Frontal cortex (tissue), 4 donors: ENCODE results near the gene VASN. TPM values are rescaled to one million over a fixed set of nuclear protein-coding genes. Genes with fewer than 3 reads are reported as not detected.
A peak's percentile ranks its signal among the peaks of the same experiment; 100 is the strongest.
"Not testable (repeated sequence)": the region's sequence is repeated elsewhere in the genome, so short reads cannot be mapped to it uniquely, and the experiment has no call there.

ENCODE experiments used
- DNase-seq, 2 donors: peaks; one replicate each; pipeline ENCODE4 v3.0.0; 2012; ENCODE audit warnings: low spot score in 2 of 2
- FAIRE-seq: peaks from 2 replicates; lab custom pipeline; 2012; peaks lifted over from hg19 to GRCh38; lab: Jason Lieb, UNC
- total RNA-seq: library from RNA; depleted of rRNA; stranded (reverse); fragments of >200 nt; gene quantifications from one replicate; pipeline ENCODE4 v1.2.3, GENCODE V29; 2014
- donor health status: control.
- donor health status: control.
- donor health status: control.

VASN gene
- 1.6 TPM for total RNA-seq

- FAIRE-seq = no peak
- peak; percentile 90 to 98 for DNase-seq
These were observed at the start of gene VASN for GRCh38 chr16:4371357-4372000. VASN (plus strand) TSS chr16:4371848; CDS start chr16:4380878, 9,030 bp downstream.

DNA sequence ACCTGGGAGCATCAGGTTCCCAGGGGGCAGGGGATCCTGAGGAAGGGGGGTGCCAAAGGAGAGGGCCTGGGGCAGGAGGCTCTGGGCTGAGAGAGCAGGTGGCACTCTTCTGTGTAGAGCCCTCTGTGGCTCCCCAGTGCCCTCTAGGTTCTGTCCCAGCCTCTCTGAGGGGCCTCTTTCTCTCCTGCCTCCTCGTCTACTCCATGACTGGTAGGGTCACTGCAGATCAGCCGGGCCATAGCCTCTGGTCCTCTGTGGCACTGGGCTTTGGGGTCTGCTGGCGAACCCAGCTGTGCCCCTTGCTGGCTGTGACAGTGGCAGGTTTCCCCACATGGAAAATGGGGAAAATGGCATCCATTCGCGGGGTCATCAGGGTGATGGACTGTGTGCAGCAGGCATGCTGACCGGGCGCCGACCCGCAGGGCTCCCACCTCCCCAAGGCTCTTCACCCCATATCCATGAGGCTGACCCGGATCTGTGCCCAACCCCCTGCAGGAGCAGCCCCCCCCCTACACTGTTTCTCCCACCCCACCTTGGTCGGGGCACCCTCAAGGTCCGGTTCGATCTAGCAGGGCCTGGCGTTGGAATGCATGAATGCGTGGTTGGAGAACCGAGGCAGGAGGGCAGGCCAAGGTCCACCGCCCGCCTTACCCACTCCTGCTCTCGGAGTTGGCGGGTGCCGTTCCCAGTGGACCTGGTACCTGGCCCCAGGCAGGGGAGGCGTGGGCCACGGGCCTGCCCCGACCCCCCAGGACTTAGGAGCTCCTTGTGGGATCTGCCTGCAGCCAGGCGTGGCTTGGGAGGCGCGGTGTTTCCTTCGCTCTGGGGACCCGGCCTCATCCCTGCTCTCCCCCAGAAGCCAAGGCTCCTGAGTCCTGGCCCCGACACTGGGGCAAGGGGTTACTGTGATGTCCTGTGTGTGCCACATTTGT, 49.3 kb upstream of the VASN start:
- FAIRE-seq (no peak), DNase-seq (no peak)

- DNase-seq (peak; percentile 65 to 77), FAIRE-seq (no peak)
These were observed 48.4 kb upstream of the VASN start for GRCh38 chr16:4323071-4323844.

DNA sequence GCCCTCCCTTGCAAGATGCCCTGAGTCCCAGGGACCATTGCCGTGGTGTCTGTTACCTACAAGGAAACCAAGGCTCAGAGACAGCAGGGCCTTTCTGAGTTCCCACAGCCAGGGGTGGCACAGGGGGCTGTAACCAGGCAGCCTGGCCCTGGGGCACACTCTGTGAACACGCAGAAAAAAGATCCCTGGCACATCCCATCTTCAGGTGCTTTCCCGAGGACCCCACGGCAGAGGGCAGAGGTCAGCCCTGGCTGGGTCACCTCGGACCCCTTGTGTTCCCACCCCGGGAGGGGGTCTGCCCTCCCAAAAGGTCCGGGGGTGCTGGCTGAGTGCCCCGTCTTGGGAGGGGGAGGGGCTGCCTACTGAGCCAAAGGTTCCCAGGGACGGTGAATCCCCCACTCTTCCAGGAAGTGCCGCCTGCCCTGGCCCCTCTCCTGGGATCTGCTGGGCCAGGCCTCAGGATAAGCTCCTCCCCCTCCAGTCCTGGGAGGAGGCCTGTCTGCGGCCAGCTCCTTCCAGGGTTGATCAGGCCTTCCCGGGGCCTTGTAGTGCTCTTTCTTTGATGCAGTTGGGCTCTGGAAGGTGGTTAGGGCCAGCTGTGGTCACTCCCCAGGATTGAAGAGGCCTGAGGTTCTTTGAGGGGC, 47.7 kb upstream of the VASN start:
- FAIRE-seq (no peak), DNase-seq (peak in 1 of 2 donors; percentile 75)

GRCh38 chr16:4324492-4325252, 47.0 kb upstream of the VASN start:
- no peak for DNase-seq
- no peak for FAIRE-seq

- DNase-seq (no peak), FAIRE-seq (no peak)
These were observed 46.3 kb upstream of the VASN start for GRCh38 chr16:4325253-4325758.

DNA sequence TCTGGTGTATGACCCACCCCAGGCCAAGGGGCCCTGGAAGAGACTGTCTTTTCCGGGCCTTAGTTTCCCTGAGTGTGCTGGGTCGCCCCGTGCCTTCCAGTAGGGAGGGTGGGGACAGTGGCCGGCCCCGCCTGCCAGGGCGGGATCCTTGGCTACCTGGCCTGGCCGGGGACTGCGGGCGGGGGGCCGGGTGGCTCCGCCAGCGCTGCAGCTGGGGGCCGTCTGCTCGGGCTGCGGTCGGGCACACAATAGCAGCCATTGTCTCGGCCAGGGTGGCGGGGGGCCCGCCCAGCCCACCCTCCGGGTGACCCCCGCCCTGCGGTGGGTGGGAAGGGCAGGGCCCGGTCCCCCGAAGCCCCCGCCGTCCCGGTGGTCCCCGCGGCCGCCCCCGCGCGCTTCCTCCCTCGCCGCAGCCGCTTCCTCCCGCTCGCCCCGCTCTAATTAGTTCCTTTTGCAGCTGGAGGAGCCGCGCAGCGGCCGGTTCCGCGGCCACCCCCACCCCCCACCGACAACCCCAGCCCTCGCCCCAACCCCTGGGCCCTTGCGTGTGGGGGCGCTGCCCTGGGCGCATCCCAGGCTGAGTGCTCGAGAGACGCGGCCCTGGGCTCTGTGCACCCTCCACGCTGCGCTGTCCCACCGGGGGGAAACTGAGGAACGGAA, 44.1 kb upstream of the VASN start:
- no peak for FAIRE-seq
- DNase-seq = peak in 1 of 2 donors; percentile 67

DNA sequence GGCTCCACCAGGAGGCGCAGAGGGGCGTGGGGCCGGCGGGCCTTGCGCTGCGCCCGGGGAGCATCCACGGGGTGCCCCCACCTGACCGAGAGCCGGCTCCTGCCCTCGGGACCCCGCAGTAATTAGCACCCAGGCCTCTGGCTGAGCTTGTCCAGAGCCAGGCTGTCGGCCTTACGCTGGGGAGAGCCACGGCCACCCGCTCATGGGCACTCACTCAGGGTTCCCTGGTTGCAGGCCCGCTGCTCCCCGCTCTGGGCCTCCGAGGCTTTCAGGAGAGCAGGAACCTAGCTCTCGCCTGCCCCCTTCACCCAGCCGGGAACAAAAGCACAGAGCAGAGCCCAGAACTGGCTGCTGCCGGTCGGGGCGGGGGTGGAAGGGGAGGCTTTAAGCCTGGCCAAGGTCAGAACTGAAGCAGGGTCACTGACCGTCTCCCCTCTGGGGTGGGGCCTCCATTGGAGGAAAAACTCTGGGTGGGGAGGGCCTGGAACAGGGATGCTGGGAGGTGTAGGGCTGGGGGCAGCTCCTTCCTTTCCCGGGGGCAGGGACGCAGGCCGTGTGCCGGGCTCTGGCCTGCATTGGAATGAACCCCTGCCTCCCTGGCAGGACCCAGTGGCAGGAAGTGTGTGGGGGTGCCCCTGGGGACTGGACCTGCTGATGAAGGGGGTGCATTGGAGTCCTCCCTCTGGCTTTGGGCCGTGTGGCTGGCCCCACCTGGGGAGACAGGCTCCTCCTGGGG, 43.4 kb upstream of the VASN start:
- peak; percentile 86 to 91 for DNase-seq
- FAIRE-seq = no peak

DNA sequence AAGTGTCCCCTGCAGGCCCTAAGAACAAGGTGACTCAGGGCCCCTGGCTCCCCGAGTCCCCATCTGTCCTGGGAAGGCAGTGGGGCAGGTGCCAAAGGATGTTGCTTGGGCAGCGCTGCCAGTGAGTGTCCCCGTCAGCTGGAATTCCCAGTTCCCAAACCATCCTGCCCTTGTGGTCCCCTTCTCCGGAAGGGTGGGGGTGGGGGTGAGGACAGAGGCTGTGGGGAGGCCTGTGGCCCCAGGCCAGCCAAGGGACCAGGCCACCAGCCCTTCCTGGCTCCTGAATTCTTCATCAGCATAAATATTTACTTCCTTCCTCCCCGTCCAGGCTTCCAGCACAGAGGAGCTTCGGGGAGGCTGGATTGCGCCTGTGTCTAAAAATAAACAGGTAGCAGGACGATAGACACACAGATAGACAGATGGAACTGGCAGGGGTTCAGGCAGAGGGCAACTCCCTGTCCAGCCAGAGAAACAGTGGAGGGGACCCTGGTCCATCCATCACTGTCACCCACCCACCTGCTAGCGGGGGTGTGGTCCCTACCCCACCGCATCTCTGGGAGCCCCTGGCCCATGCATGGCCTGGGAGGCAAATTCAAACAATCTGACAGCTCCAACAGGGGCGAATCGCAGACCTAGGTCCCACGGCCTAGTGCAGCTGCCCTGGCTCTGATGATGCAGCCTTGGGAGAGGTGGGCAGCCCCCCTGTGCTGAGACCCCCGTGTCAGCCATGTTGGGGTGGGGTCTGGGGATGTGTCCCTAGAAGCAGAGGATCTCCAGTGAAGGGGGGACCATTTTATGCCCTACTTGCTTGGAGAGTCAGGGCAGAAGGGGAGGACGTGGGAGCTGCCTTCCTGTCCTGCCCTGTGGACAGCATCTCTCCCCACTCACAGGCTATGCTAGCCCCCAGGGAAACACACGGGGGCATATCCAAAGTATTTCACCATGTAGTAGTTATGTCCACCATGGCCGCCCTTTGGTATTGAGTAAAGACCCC, 42.6 kb upstream of the VASN start:
- DNase-seq = no peak
- no peak for FAIRE-seq

DNA sequence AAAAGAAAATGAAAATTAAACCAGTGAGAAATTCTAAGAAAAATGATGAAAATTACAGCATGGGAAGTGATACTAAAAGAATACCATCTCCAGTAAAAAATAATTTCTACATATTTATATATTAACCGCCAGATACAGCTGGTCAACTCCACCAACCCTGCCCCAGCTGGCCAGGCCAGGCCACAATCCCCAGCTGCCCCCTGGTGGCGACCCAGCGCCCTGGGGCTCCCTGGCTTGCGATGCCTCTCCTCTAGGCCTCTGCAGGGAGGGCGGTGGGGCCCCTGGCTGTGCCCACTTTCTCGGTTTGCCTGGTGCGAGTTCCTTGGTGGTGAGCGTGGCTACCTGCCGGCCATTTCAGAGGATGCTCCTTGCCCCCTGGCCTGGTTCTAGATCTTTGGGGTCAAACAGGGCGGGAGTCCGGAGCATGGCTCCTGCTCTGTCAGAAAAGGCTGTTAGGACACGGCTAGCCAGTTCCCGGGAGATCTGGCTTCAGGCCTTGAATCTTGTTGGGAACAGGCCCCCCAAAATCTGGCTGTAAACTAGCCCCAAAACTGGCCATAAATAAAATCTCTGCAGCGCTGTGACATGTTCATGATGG, 41.3 kb upstream of the VASN start:
- DNase-seq = peak; percentile 88 to 91

GRCh38 chr16:4332083-4332482, 39.6 kb upstream of the VASN start:
- no peak for FAIRE-seq
- DNase-seq = no peak

More for the DNA sequence above, 41.3 kb upstream of the VASN start:
- no peak for FAIRE-seq

GRCh38 chr16:4332623-4333307, 38.9 kb upstream of the VASN start:
- DNase-seq = no peak
- FAIRE-seq = no peak

GRCh38 chr16:4333308-4333638, 38.4 kb upstream of the VASN start:
- DNase-seq (no peak), FAIRE-seq (no peak)

GRCh38 chr16:4333714-4334113, 37.9 kb upstream of the VASN start:
- FAIRE-seq, DNase-seq: not testable (repeated sequence)

GRCh38 chr16:4334724-4335495, 36.7 kb upstream of the VASN start:
- no peak for DNase-seq
- FAIRE-seq = no peak
